ENCODE data around the gene SERPING1. TPM values are rescaled to one million over a fixed set of nuclear protein-coding genes. Genes with fewer than 3 reads are reported as not detected.

Gene SERPING1
- 10 to 100 TPM; 34.6 to 78.6 TPM for total RNA-seq
- long read RNA-seq, partial matches to known transcripts = 6 of 12 reads
- long read RNA-seq, other reads (novel, unspliced or antisense) = 1 of 12 reads

GRCh38 chr11:57597461-57597915, at the start of gene SERPING1:
TSS of gene SERPING1 (plus strand) at chr11:57597685. CDS start at chr11:57598271, 586 bp downstream.
- DNase-seq (peak; percentile 29 to 36), ATAC-seq (peak; percentile 20)
- intact Hi-C loops (cut with DNase I, micrococcal nuclease) = no loop called here

DNA sequence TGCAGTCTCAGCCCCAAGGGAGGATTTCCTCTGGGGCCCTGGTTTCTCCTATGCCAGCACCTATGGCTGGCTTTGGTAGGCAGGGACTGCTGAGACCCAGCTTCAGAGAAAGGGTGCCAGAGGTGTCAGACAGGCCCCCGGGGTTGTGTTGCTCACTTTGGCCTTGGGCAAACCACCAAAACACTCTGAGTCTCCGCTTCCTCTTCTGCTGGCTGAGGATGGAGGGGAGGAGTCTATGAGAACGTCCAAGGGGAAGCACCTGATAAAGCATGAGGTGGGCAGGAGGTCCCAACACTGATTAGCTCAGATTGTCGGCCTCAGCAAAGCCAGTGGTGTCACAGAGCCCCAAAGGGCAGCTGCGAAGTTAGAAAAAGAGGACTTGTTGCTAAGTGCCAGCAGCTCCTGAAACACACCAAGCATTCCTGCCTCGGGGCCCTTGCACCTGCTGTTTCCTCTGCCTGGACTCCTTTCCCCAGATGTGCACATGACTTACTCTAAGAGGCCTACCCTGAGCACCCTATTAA, 49.6 kb upstream of the SERPING1 start:
- intact Hi-C loops (cut with DNase I, micrococcal nuclease) = no loop called here
- no peak for ATAC-seq
- DNase-seq = no peak

GRCh38 chr11:57549983-57550382, 47.5 kb upstream of the SERPING1 start:
- ATAC-seq (no peak), DNase-seq (no peak)
- intact Hi-C loops (cut with DNase I, micrococcal nuclease) = no loop called here

DNA sequence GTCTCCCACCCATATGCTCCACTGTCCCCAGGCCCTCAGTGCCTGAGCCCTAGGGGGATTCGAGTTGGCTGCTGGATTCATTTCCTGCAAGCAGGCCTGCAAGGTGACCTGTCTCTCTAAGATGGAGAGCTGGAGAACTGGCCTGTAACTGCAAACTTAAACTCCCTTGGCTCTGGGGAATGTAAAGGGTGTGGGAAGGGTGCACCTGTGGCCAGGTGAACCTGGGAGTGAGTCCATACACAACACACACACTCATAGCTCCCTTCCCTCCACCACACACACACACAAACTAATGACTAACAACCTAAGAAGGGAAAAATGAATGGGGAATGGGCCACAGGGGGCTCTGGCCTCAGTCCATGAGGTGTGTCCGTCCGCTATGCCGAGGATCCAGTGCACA, 45.5 kb upstream of the SERPING1 start:
- no peak for DNase-seq
- intact Hi-C loops (cut with DNase I, micrococcal nuclease) = no loop called here
- no peak for ATAC-seq

DNA sequence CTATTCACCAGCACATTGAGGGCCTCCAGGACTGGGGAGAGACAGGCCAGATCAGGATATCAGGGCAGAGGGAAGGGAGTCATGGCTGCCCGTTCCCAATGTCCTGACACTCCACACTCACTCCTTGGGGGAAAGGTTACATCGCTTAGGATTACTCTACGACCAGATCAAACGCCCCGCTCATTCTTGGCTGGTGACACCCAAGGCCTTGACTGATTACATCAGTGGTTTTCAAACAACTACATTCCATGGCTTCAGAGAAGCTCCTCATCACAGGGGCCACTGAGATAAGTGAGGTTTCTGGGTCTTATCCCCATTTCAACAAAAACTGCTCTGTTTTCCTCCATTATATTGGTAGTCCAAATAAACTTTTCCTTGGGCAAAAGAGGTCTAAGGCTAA, 45.0 kb upstream of the SERPING1 start:
- DNase-seq (no peak), ATAC-seq (no peak)
- intact Hi-C loops (cut with DNase I, micrococcal nuclease) = no loop called here

DNA sequence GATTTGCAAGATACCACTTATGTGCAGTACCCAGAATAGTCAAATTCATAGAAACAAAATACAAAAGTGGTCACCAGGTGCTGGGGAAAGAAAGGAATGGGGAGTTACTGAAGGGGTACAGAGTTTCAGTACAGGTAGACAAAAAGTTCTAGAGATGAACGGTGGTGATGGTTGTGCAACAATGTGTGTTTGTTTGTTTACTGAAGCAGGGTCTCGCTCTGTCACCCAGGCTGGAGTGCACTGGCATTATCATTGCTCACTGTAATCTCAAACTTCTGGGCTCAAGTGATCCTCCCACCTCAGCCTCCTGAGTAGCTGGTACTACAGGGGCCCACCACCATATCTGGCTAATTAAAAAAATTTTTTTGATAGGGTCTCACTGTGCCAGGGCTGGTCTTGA, 42.1 kb upstream of the SERPING1 start:
- no peak for ATAC-seq
- no peak for DNase-seq
- intact Hi-C loops (cut with DNase I, micrococcal nuclease) = no loop called here

DNA sequence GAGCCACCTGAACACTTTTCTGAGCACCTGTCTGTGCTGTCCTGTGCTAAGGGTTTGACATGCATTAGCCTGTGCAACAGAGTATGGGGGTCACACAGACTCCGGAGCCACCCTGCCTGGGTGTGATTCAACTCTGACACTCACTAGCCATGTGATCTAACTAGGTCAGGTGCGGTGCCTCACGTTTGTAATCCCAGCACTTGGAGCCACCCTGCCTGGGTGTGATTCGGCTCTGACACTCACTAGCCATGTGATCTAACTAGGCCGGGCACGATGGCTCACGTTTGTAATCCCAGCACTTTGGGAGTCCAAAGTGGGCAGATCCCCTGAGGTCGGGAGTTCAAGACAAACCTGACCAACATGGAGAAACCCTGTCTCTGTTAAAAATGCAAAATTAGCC, 41.4 kb upstream of the SERPING1 start:
- DNase-seq (no peak), ATAC-seq (no peak)
- intact Hi-C loops (cut with DNase I, micrococcal nuclease) = no loop called here

GRCh38 chr11:57560146-57560545, 37.3 kb upstream of the SERPING1 start:
- intact Hi-C loops (cut with DNase I, micrococcal nuclease) = no loop called here
- ATAC-seq = no peak

GRCh38 chr11:57562596-57562995, 34.9 kb upstream of the SERPING1 start:
- DNase-seq (no peak), ATAC-seq (no peak)
- intact Hi-C loops (cut with DNase I, micrococcal nuclease) = no loop called here

More at GRCh38 chr11:57560146-57560545, 37.3 kb upstream of the SERPING1 start:
- DNase-seq = no peak

DNA sequence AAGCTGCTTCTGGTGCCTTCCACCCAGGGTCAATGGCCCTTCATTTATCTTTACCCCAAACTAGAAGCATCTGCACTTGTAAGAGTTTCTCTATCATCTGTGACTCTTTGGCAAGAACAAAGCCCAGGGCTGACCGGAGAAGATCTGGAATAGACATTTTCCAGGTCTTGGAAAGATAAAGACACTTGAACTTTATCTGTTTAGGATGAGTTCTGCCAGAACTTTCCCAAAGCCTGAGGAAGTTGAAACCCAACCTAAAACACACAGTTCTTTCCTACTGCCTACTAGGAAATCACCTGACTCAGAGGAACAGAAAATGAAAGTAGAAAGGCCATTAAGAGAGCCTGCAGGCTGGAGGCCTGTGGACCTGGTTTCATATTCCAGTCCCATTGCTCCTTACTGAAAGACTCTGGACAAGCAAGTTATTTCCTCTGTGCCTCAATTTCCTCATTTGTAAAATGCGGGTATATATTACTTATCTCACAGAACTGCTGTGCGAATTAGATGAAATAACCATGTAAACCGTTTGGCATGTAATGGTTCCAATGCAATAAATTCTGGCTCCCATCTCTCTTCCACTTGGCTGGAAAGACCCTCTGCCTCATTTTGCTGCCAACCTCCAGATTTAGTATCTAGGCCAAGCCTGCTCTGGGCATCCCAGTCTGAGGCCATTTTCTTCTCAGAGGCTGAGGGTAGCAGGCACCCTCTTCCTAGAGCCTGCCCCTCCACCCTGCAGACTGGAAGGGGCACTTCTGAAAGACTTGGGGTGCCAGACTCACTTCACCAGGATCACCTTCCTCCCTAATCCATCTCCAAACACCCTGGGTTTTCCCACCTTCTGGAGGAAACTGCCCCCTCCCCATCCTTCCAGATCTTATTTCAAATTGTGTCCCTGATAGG, 31.2 kb upstream of the SERPING1 start:
- ATAC-seq (peak; percentile 83), DNase-seq (peak; percentile 27 to 45)
- intact Hi-C loops (cut with DNase I, micrococcal nuclease) = no loop called here

- intact Hi-C loops (cut with DNase I, micrococcal nuclease) = no loop called here
- peak; percentile 17 for ATAC-seq
- DNase-seq = peak in 1 of 2 donors; percentile 31
Observed at GRCh38 chr11:57566905-57567514, 30.5 kb upstream of the SERPING1 start.

DNA sequence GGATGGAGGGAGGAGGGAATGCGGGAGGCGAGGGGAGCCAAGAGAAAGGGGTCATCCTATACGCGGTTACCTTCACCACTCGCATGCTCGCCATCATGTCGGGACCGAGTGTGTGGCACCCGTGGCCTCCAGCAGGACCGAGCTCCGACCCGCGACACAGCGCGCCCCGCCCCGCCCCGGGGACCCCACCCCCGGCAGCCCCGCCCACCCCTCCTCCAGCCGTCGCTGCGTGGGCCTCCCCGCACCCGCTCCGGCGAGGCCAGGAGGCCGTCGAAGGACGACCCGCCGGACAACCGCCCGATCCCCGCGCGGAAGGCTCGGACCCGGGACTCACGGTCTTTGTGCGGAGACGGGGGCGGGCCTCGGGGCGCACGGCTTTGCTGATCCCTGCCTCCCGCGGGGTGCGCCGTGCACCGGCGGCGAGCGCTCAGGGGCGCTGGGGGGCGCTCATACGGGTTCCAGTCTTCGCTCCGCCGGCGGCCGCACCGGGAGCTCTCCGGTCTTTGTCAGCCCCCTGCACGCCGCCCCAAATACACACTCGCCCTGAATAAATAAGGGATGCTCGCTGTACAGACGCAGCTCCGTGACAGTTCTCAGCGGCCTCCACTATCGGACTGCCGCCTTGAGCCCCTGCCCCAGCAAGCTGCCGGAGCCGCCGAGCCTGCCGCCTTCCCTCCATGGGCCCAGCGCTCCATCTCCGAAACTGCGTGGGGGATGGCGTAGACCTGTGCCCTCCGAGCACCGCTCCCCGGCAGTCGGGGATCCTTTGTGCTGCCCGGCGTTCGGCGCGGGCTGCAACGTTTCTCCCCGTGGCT, 29.8 kb upstream of the SERPING1 start, which contains the start of gene UBE2L6:
TSS of gene UBE2L6 (minus strand) at position 158 of the 815 bp plus-strand sequence. CDS start at position 97, 61 bp downstream.
- ATAC-seq = peak; percentile 71
- DNase-seq = peak; percentile 54 to 73
- intact Hi-C loops (cut with DNase I, micrococcal nuclease) = no loop called here

DNA sequence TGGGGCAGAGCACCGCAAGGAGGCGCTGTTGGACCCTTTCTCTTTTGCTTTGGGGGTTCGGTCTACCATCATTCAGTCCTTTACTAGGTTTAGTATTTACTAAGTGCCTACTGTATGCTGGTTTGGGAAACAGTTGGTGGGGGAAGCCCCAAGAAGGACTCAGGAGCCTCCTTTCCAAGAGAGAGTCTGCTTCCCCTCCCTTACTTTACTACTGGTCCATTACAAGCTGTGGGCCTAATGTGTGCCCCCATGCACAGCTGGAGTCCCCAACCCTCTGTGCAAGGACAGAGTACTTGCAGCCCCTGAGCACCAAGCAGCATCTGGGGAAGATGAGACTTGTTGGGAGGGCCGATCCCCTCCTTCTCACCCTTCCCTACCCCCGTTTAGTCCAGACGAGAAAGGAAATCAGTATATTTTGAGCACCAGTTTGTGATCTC, 29.1 kb upstream of the SERPING1 start:
- intact Hi-C loops (cut with DNase I, micrococcal nuclease) = no loop called here
- ATAC-seq = no peak
- DNase-seq = peak; percentile 62 to 92

- no peak for ATAC-seq
- intact Hi-C loops (cut with DNase I, micrococcal nuclease) = loop anchor here in 1 of 2 donors (5.0 kb wide), 1 partner anchor 71 kb away; no protein-coding TSS in a partner anchor
Observed at GRCh38 chr11:57571606-57572005, 25.9 kb upstream of the SERPING1 start.

DNA sequence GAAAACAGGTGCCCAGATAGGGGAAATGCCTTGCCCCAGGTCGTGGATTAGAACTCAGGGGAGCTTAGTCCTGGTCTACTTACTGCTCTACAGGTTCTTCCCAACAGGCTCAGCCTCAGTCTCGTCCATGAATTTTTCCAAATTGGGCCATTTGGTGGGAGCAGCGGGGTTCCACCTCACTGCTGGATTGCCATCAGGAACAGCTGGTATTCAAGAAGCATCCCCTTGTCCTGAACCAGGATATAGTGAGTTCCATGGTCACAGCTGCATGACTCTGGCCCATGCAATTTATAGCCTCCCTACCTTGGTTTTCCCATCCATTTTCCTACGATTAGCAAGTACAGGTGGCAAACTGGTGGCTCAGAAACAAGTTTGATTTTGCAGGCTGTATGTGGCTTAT, 23.4 kb upstream of the SERPING1 start:
- intact Hi-C loops (cut with DNase I, micrococcal nuclease) = loop anchor here in 1 of 2 donors (5.0 kb wide), 1 partner anchor 68 kb away; no protein-coding TSS in a partner anchor
- DNase-seq (no peak), ATAC-seq (no peak)

More at GRCh38 chr11:57571606-57572005, 25.9 kb upstream of the SERPING1 start:
- DNase-seq = no peak

DNA sequence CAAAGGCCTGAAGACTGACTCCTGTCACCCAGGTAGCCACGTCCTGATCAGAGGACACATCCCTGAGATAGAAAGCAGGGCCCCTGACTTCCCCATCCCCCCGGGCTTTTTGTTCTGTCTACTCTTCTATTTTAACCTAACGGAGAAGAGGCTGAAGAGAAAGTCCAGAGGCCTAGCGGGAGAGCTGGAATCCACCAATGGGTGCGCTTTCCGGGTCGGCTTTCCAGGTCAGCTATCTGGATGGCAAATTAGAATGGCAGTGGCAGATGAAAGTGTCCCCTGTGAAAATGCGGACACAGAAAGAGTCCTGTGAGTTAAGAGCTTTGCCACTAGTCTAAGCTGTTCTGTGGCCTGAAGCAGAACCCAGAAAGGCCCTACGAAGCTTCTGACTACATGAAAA, 13.1 kb upstream of the SERPING1 start:
- DNase-seq (no peak), ATAC-seq (no peak)
- intact Hi-C loops (cut with DNase I, micrococcal nuclease) = no loop called here

DNA sequence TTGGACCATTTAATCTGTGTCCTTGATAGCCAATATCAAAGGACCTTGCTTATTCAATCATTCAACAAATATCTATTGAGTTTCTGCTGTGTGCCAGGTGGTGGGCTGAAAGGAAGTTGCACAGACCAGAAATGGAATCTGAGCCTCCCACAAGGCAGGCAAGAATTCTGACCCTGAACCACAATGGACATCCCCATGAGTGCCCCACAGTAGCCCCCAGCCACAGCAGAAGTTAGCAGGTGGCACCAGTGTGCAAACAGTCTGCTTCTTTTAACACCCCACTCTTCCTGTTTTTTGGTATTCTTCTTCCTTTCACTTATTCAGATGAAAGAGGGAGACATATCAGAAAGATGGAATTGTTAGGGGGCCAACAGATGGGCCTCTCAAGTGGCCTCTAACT, 12.2 kb upstream of the SERPING1 start:
- ATAC-seq = no peak
- intact Hi-C loops (cut with DNase I, micrococcal nuclease) = no loop called here
- no peak for DNase-seq

DNA sequence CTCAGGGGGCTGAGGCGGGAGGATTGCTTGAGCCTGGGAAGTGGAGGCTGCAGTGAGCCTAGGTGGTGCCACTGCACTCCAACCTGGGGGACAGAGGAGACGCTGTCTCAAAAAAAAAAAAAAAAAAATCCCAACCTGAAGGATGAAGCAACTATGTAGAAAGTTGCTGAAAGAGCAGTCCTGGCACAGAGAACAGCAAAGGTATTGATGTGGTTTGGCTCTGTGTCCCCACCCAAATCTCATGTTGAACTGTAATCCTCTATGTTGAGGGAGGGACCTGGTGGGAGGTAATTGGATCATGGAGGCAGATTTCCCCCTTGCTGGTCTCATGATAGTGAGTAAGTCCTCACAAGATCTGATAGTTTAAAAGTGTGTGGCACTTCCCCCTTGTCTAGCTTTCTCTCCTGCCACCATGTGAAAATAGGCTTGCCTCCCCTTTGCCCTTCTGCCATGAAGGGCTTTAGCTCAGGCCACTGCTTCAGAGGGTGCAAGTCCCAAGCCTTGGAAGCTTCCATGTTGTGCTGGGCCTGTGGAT, 10.7 kb upstream of the SERPING1 start:
- DNase-seq (no peak), ATAC-seq (no peak)
- intact Hi-C loops (cut with DNase I, micrococcal nuclease) = no loop called here
